ENCODE data around the gene PTPRM.

PTPRM gene

DNA sequence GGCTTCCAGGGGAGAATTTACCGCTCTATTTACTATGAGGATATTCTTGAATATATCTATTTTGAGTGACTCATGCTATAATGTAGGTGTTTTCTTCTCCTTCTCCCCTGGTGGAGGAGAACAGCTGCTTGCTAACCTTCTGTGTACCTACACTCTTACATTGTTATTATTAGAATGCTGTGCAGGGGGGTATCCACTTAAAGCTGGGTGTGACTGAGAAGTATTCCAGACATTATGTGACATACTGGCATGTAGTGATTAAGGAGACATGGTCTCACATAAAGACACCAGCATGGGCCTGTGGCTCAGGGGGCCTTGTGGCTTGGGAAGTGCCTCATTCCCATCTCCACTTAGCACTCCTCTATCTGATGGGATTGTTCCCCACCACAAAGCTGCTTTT is 287.9 kb downstream of the PTPRM start:
- Histone ChIP-seq H3K36me3 (ENCODE audit: insufficient read depth, low read length) (no peaks in the 10 kb centered on the region), H3K9ac (ENCODE audit: low read depth, low read length) (no peak overlapping the region), H3K4me1 (ENCODE audit: insufficient read depth, low read length) (no peaks in the 10 kb centered on the region), H3K9me3 (ENCODE audit: control insufficient read depth, insufficient read depth, low read length) (no peaks in the 10 kb centered on the region)

DNA sequence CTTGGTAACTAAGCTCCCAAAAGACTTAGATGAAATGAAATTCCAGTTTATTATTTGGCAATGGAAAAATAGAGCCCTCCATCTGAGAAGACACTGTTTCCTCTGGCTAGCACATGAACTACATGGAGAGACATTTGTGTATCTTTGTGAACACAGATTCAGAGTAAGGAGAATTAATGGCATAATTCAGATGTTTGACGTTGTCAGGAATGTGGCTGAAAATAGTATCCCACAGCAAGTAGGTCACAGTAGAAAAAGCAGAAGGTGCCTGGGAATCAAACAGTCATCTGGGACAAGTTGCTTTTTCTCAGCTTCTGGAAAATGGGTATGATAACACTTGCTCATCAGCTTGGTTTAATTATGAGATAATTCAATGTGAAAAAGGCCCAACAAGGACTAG is 288.6 kb downstream of the PTPRM start:
- no peak overlapping the region for H3K9ac ChIP-seq (ENCODE audit: low read depth, low read length)
- H3K4me1 ChIP-seq (ENCODE audit: insufficient read depth, low read length), result no peaks in the 10 kb centered on the region
- H3K9me3 ChIP-seq (ENCODE audit: control insufficient read depth, insufficient read depth, low read length), result no peaks in the 10 kb centered on the region
- no peaks in the 10 kb centered on the region for H3K36me3 ChIP-seq (ENCODE audit: insufficient read depth, low read length)

DNA sequence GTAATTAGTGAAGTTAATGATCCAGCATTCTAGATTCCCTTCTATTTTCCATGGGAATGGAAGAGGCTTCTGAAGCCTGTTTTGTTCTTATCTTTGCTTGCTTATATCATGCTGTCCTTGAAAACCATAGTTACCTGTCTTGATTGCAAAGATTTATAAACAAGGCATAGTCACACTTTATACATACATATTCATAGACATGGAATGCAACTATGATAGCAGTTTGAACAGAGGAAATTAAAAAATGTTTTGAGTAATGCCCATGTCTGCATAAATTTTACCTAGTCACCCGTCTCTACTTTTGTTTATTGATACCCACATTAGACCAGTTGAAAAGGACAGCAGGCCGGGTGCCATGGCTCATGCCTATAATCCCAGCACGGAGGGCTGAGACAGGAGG is 289.0 kb downstream of the PTPRM start:
- H3K9me3 ChIP-seq (ENCODE audit: control insufficient read depth, insufficient read depth, low read length), result no peaks in the 10 kb centered on the region
- no peak overlapping the region for H3K9ac ChIP-seq (ENCODE audit: low read depth, low read length)
- H3K4me1 ChIP-seq (ENCODE audit: insufficient read depth, low read length), result no peaks in the 10 kb centered on the region
- H3K36me3 ChIP-seq (ENCODE audit: insufficient read depth, low read length), result no peaks in the 10 kb centered on the region

DNA sequence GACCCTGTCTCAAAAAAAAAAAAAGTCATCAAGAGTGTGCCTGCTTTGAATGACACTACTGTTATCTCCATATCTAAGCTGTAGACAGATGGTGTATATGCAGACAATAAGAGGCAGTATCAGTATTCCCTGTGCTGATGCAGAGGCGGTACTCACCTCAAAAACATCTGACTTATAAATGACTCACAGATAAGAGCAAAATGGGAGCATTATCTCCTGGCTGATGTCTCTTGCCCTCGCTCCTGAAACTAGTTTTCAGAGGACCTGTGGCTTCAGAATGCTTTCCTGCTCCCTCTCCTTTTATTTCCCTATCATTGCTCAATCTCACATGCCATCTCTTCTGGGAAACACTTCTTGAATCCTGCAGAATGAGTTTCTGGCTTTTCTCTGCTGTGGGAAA is 289.6 kb downstream of the PTPRM start:
- Histone ChIP-seq H3K9me3 (ENCODE audit: control insufficient read depth, insufficient read depth, low read length) (no peaks in the 10 kb centered on the region), H3K36me3 (ENCODE audit: insufficient read depth, low read length) (no peaks in the 10 kb centered on the region), H3K9ac (ENCODE audit: low read depth, low read length) (no peak overlapping the region), H3K4me1 (ENCODE audit: insufficient read depth, low read length) (no peaks in the 10 kb centered on the region)

DNA sequence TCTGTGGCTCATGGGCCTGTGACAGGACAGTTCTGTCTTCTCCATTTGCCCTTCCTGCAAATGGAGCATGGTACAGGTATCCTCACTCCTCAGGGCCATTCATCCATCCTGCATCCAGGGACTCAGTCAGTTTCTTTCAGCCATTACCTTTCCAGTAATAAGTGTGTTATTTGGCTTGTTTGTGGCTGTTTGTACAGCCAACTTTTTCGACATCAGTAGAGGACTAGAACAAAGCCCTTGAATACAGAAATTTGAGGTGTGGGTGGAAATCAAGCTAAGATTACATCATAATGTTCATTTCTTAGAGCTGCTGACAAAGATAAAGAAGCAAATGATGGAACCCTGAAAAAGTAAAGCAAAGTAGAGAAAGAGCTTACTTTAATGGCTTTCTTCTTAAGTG is 290.4 kb downstream of the PTPRM start:
- no peaks in the 10 kb centered on the region for H3K4me1 ChIP-seq (ENCODE audit: insufficient read depth, low read length)

GRCh38 chr18:7859122-7859521 is 292.0 kb downstream of the PTPRM start:
- Histone ChIP-seq H3K9me3 (ENCODE audit: control insufficient read depth, insufficient read depth, low read length) (no peaks in the 10 kb centered on the region), H3K4me1 (ENCODE audit: insufficient read depth, low read length) (no peaks in the 10 kb centered on the region), H3K9ac (ENCODE audit: low read depth, low read length) (no peak overlapping the region), H3K36me3 (ENCODE audit: insufficient read depth, low read length) (no peaks in the 10 kb centered on the region)

More for the DNA sequence above, 290.4 kb downstream of the PTPRM start:
- Histone ChIP-seq H3K9ac (ENCODE audit: low read depth, low read length) (no peak overlapping the region), H3K9me3 (ENCODE audit: control insufficient read depth, insufficient read depth, low read length) (no peaks in the 10 kb centered on the region), H3K36me3 (ENCODE audit: insufficient read depth, low read length) (no peaks in the 10 kb centered on the region)

- Histone ChIP-seq H3K9ac (ENCODE audit: low read depth, low read length) (no peak overlapping the region), H3K4me1 (ENCODE audit: insufficient read depth, low read length) (no peaks in the 10 kb centered on the region), H3K36me3 (ENCODE audit: insufficient read depth, low read length) (no peaks in the 10 kb centered on the region), H3K9me3 (ENCODE audit: control insufficient read depth, insufficient read depth, low read length) (no peaks in the 10 kb centered on the region)
Observed at GRCh38 chr18:7870266-7870665, 303.1 kb downstream of the PTPRM start.

DNA sequence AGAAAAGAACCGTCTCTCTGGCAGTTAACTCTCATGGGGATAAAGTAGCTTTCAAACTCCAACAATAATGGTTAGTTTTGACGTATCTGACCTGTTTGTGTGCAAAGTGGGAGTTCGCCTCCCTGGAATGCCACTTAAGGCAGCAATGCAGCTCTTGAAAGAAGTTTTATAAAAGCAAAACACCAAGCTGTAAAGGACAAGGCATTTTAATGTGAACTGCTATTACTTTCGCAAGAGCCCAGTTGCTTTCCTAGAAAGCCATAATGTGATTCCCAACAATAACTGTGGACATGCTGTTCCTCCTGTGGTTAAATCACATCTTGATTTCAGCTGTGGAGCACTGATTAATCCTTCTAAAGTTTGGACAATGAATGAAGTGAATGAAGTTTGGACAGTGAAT is 303.7 kb downstream of the PTPRM start:
- Histone ChIP-seq H3K9ac (ENCODE audit: low read depth, low read length) (no peak overlapping the region), H3K9me3 (ENCODE audit: control insufficient read depth, insufficient read depth, low read length) (no peaks in the 10 kb centered on the region), H3K36me3 (ENCODE audit: insufficient read depth, low read length) (no peaks in the 10 kb centered on the region), H3K4me1 (ENCODE audit: insufficient read depth, low read length) (no peaks in the 10 kb centered on the region)

DNA sequence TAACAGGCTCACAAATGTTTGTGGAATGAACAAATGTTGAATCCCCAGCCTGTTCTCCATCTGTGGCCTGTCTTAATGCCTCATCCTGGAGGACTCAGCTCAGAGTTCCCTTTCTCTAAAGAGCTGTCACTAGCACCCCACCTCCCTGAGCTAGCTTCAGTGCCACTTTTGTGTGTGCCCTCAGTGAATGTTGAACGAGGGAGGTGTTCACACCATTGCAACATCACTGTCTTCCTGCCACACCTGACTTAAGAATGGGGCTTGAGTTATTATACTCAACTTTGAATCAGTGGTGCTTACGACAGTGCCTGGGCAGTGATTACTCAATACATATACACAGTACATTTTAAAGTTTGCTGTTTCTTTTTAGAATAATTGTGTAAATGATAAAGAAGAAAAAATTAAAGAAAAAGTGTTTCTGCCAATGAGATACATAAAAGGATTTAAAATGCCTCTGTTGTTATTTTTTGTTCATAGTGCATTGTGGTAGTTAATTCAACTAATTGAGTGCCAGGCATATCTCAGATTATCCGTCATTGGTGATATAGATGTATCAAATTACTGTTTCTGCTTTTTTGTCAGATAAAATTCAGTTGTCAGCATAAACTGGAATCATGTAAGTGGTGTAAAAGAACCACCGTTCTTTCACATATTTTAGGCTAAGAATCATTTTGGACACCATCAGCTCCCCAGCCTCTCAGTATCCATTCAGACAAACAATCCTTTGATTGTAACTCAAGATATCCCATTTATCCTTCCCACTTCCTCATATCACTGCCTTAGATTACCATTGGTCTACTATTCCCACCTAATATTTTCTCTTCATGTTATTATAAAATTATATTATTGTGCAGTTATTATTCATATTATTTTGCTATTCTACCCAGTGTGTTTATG is 304.7 kb downstream of the PTPRM start:
- Histone ChIP-seq H3K36me3 (ENCODE audit: insufficient read depth, low read length) (no peaks in the 10 kb centered on the region), H3K9ac (ENCODE audit: low read depth, low read length) (no peak overlapping the region), H3K9me3 (ENCODE audit: control insufficient read depth, insufficient read depth, low read length) (no peaks in the 10 kb centered on the region), H3K4me1 (ENCODE audit: insufficient read depth, low read length) (no peaks in the 10 kb centered on the region)

DNA sequence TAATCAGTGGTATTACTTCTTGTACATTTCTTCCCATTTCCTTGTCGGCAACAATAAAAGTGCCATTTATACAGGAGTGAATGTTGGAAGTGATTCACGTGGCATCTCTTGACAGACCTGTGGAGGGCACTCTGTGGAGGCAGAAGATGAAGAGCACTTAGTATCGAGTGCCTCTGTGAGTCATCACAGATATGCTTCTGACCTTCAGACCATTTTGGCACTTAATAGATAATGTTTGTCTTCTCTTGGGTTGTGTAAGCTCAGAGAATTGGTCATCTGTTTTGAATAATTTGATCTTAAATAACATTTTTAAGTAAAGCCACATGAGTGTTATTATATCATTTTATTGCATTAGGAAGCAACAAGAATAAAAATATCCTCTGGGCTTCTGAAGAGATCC is 305.5 kb downstream of the PTPRM start:
- H3K36me3 ChIP-seq (ENCODE audit: insufficient read depth, low read length), result no peaks in the 10 kb centered on the region
- H3K9ac ChIP-seq (ENCODE audit: low read depth, low read length), result no peak overlapping the region
- no peaks in the 10 kb centered on the region for H3K9me3 ChIP-seq (ENCODE audit: control insufficient read depth, insufficient read depth, low read length)
- H3K4me1 ChIP-seq (ENCODE audit: insufficient read depth, low read length), result no peaks in the 10 kb centered on the region

GRCh38 chr18:7873316-7873715 is 306.2 kb downstream of the PTPRM start:
- H3K9me3 ChIP-seq (ENCODE audit: control insufficient read depth, insufficient read depth, low read length), result no peaks in the 10 kb centered on the region
- no peaks in the 10 kb centered on the region for H3K4me1 ChIP-seq (ENCODE audit: insufficient read depth, low read length)
- H3K9ac ChIP-seq (ENCODE audit: low read depth, low read length), result no peak overlapping the region; the same call in 1 of the 2 replicates
- H3K36me3 ChIP-seq (ENCODE audit: insufficient read depth, low read length), result no peaks in the 10 kb centered on the region

GRCh38 chr18:7876354-7877104 is 309.4 kb downstream of the PTPRM start:
- H3K4me1 ChIP-seq (ENCODE audit: insufficient read depth, low read length), result no peaks in the 10 kb centered on the region
- no peaks in the 10 kb centered on the region for H3K36me3 ChIP-seq (ENCODE audit: insufficient read depth, low read length)
- no peaks in the 10 kb centered on the region for H3K9me3 ChIP-seq (ENCODE audit: control insufficient read depth, insufficient read depth, low read length)
- no peak overlapping the region for H3K9ac ChIP-seq (ENCODE audit: low read depth, low read length)

GRCh38 chr18:7877609-7878008 is 310.5 kb downstream of the PTPRM start:
- no peak overlapping the region for H3K9ac ChIP-seq (ENCODE audit: low read depth, low read length)
- no peaks in the 10 kb centered on the region for H3K36me3 ChIP-seq (ENCODE audit: insufficient read depth, low read length)
- no peaks in the 10 kb centered on the region for H3K4me1 ChIP-seq (ENCODE audit: insufficient read depth, low read length)
- H3K9me3 ChIP-seq (ENCODE audit: control insufficient read depth, insufficient read depth, low read length), result no peaks in the 10 kb centered on the region

GRCh38 chr18:7878265-7879211 is 311.4 kb downstream of the PTPRM start:
- Histone ChIP-seq H3K36me3 (ENCODE audit: insufficient read depth, low read length) (no peaks in the 10 kb centered on the region), H3K9me3 (ENCODE audit: control insufficient read depth, insufficient read depth, low read length) (no peaks in the 10 kb centered on the region), H3K9ac (ENCODE audit: low read depth, low read length) (no peak overlapping the region), H3K4me1 (ENCODE audit: insufficient read depth, low read length) (no peaks in the 10 kb centered on the region)

All from ES-I3 (cell line).